Activated CD8-positive, alpha-beta memory T cell treated with anti-CD3 and anti-CD28 coated beads for 4 hours (primary cell): ENCODE results near the gene GFY.
A peak's percentile ranks its signal among the peaks of the same experiment; 100 is the strongest.
"Not testable (repeated sequence)": the region's sequence is repeated elsewhere in the genome, so short reads cannot be mapped to it uniquely, and the experiment has no call there.

Source experiments
- DNase-seq, 2 donors: peaks; one replicate each; pipeline ENCODE4 v3.0.0-alpha.2; 2020; ENCODE audit warnings: low read depth in 2 of 2

The GFY gene

GRCh38 chr19:49469828-49470614 is 44.8 kb downstream of the GFY start:
- DNase-seq, result peak; percentile 65 to 69

GRCh38 chr19:49470615-49470978 is 45.4 kb downstream of the GFY start:
- no peak for DNase-seq

GRCh38 chr19:49472936-49473335 is 47.7 kb downstream of the GFY start:
- no peak for DNase-seq

- DNase-seq, result not testable (repeated sequence)
Measured at GRCh38 chr19:49473501-49473867, 48.3 kb downstream of the GFY start.

- peak; percentile 73 to 83 for DNase-seq
Measured at GRCh38 chr19:49473868-49474541, 48.8 kb downstream of the GFY start, which contains the start of gene FLT3LG. TSS of gene FLT3LG (plus strand) at chr19:49474215. CDS start at chr19:49474640, 425 bp downstream.

- DNase-seq, result no peak
Measured at GRCh38 chr19:49474542-49474924, 49.3 kb downstream of the GFY start.

GRCh38 chr19:49475191-49475917 is 50.2 kb downstream of the GFY start:
- no peak for DNase-seq

- no peak for DNase-seq
Measured at GRCh38 chr19:49475995-49476880, 51.0 kb downstream of the GFY start.
